HG03196 (cell line): ENCODE results near the gene RITA1.

Experiments
- ATAC-seq: cut with Tn5 transposase; IDR thresholded peaks from one replicate; pipeline ENCODE4 v1.9.1; 2021; ENCODE audit not compliant: unreplicated experiment

RITA1 gene

DNA sequence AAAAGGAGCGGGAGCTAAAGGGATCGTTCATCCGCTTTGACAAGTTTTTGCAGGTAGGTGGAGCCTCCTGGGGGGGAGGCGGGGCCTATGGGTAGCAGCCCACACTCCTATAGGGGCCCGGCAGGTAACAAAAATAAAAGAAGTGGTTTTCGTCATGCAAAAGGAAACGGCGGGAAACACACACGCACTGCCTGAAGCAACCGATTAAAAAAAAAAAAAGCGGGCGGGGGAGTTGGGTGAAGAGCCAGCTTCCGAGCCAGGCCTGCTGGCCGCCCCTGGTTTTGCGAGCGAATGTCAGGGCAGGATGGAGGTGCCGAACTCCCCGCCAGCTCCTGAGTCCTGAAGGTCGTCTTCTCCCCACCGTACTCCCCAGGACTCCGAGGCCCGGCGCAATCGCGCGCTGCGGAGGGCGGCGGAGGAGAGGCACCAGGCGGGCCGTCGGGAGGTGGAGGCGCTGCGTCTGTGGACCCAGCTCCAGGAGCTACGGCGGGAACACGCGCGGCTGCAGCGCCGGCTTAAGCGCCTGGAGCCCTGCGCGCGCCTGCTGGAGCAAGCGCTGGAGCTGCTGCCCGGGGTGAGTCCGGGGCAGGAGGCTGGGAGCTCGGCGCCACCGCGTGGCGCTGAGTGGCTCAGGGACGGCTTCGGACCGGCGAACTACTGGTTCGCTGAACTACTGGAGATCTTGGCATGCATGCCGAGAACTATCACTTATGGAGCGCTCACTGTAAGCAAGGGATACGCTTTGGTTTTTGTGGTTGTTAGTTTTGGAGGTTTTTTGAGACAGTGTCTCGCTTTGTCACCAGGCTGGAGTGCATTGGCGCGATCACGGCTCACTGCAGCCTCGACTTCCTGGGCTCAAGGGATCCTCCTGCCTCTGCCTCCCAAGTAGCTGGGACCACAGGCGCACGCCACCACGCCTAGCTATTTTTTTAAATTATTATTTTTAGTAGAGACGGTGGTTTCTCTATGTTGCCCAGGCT lies 32.4 kb upstream of the RITA1 start:
- ATAC-seq: no peak

DNA sequence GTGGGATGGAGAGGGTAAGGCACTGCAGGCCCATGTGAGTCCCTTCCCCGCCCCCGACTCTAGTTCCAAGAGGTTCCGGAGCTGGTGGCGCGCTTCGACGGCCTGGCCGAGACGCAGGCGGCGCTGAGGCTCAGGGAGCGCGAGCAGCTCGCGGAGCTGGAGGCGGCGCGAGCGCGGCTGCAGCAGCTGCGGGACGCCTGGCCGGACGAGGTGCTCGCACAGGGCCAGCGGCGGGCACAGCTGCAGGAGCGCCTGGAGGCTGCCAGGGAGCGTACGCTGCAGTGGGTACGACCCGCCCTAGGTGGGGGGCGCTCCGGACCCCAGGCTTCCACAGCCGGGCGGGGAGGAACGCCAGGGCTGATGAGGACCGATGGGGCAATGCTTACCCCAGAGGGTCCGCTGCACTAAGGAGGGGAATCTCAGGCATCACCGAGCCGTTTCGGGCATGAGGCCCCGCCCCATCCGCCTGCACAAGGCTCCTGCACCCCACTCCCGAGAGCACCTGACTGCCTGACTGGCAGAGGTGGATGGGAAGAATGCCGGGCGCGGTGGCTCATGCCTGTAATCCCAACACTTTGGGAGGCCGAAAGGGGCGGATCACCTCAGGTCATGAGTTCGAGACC lies 31.1 kb upstream of the RITA1 start:
- no peak for ATAC-seq

DNA sequence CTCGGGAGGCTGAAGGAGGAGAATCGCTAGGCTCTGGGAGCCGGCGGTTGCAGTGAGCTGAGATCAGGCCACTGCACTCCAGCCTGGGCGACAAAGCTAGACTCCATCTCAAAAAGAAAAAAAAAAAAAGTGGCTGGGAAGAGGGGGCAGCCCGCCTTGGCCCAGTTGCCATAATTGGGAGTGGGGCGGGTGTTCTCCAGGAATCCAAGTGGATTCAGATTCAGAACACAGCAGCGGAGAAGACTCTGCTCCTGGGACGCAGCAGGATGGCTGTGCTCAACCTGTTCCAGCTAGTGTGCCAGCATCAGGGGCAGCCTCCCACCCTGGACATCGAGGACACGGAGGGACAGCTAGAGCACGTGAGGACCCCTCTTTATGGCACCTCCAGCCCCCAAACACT lies 30.5 kb upstream of the RITA1 start:
- ATAC-seq: no peak

DNA sequence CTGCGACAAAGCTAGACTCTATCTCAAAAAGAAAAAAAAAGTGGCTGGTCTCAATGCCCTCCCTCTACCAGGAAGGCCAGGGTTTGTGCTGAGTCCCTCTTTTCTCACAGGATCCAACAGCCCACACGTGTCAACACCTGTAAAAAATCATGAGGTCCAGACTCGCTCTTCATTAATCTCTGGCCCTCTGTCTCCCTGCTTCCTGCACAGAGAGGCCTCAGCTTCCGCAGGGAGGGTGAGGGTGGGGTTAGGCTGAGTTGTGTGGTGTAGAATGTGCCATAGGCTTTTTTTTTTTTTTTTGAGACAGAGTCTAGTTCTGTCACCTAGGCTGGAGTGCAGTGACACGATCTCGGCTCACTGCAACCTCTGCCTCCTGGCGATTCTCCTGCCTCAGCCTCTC lies 29.9 kb upstream of the RITA1 start:
- ATAC-seq: no peak

DNA sequence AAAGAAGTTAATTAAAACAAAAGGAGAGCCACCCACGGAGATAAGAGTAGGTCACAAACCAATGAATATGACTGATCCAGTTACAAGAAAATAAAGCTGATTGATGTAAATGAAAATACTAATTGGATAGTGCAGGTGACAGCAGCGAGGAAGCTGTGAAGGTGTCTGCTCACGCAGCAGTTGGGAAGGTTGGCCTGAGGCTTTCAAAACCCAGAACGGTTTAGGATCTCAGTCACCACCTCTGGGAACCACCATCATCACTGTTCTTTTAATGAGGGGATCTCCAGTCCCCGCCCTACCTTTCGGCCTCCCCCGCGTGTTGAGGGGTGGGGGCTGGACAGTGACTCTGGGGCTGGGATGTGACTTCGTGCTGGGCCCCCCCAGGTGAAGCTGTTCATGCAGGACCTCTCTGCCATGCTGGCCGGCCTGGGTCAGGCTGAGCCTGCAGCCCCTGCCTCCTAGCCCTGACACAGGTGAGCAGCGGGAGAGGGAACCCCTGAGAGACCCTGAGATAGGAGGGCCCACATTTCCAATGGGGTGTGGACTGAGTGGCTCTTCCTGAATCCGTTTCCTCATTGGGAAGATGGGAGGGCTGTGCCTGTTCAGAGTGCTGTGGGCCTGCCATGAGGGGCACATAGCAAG lies 28.2 kb upstream of the RITA1 start:
- no peak for ATAC-seq

DNA sequence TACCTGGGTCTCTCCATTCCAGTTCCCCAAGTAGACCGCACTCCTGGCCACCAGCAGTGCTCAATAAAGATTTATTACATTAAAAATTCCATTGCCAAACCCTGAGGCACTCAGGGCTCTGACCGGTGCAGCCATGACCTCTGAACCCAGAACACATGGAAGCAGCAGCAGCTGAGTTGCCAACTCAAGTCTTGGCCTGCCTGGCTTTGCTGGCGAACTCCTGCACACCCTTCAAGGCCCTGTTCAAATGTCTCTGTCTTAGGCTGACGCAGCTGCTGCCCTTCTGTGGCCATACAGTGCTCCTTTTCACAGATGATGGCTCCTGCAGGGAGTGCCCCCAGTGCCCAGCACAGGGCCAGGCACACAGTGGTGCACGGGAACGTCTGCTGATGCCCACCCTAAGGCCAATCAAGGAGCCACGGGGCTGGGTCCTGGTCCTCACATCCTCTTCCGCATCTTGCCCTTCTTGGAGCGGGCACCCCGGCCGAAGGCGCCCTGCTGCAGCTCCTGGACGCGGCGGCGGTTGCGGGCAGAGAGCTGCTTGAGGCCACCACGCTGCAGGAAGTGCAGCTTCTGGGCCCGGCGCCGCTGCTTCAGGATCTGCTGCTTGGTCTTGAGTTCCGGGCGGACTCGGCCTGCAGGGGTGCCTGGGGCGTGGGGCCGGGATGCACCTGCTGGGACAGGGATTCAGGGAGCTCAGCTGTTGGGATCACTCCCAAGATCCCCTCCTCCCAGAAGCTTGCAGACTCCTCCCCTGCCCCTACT lies 26.9 kb upstream of the RITA1 start:
- ATAC-seq: no peak

DNA sequence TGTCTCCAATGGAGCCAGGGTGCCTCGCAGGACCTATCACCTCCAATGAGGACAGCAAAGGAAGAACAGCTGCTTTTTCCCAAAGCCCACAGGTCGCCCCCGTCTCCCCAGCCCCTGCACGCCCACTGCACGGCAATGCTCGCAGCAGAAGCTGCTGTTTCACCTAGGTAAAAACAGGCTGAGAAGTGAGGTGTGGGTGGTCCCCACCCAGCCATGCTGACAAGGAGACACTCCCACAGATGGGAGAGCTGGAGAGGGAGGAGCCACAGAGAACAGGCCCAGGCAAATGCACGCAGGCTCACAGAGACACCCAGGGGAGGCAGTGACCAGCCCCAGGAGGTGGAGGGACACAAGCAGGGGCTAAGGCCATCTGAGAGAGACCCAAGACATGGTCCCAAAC lies 25.6 kb upstream of the RITA1 start:
- ATAC-seq: no peak

DNA sequence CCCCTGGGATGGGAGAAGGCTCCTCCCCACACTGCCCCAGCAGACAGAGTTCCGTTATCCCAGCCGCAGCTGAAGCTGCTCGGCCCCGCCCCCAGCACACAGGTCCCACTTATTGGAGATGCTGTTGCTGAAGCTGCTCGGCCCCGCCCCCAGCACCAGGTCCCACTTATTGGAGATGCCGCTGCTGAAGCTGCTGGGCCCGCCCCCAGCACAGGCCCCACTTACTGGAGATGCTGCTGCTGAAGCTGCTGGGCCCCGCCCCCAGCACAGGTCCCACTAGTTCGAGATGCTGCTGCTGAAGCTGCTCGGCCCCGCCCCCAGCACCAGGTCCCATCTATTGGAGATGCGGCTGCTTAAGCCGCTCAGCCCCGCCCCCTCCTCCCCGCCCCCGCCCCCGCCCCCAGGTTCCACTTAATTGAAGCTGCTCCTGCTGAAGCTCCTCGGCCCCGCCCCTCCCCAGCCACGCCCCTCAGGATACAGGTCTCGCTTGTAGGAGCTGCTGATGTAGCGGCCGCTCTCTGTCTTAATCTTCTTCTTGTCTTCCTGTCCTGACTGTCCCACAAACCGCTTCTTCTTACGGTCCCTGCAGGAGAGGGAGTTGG lies 24.0 kb upstream of the RITA1 start:
- ATAC-seq: no peak

DNA sequence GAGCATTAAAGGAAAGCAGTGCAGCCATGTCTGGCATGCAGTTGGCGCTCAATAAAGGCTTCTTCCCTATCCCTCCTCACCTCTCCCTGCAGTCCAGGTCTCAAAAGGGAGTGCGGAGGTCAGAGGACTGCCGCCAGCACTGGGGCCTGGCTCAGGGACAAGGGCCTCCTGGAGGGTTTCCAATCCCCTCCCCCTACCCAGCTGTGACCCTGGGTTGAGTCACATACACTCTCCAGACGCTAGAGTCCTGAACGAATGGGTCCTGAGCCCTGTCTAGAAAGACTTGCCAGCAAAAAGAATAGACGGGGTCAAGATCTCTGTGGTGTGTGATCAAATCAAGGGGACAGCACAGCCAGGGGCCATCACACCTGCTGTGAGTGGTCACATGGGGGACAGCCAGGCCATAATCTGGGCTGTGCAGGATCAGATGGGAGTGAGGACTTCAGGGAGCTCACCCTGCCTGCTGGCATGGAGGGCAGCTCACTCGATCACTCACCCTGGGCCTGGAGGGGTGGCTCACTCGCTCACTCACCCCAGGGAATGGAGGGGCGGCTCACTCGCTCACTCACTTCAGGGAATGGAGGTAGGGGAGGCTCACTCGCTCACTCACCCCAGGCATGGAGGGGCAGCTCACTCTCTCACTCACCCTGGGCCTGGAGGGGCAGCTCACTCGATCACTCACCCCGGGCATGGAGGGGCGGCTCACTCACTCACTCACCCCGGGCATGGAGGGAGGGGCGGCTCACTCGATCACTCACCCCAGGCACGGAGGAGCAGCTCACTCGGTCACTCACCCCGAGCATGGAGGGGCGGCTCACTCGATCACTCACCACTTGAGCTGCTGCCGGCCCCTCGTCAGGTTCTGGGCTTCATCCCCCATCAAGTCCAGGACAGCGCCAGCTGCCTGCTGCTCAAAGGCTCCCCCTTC lies 23.2 kb upstream of the RITA1 start:
- no peak for ATAC-seq

DNA sequence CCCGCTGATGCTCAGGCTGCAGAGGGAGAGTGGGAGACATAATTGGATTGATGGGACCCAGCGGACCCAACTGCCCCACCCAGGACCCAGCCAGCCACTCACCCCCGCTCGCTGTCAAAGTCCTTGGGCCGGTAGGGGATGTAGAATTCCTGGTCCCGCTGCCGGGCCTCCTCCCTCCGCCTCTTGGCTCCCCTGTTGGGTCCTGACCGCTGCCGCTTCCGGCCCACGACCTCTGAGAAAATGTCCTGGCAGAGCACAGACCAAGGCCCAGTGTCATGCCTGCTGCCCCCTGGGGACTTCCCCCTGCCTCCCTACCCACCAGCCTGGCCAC lies 22.5 kb upstream of the RITA1 start:
- ATAC-seq: no peak

DNA sequence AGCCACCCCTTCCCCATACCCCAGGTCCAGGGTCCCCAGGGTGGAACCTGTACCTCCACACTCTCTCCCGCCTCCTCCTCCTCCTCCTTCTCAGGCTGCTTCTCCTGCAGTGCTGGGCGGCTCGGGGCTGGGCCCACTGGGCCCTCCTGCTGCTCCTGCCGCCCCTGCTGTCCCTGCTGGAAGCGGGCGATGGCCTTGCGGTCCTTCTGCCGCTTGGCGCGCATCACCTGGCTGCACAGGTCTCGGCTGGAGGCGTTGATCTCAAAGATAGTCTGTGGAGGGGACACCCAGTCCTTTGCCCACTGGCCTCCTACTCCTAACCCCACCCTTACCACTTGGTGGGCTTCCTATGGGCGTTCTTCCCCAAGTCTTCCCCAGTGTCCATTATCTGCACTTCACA lies 21.5 kb upstream of the RITA1 start:
- ATAC-seq: no peak

DNA sequence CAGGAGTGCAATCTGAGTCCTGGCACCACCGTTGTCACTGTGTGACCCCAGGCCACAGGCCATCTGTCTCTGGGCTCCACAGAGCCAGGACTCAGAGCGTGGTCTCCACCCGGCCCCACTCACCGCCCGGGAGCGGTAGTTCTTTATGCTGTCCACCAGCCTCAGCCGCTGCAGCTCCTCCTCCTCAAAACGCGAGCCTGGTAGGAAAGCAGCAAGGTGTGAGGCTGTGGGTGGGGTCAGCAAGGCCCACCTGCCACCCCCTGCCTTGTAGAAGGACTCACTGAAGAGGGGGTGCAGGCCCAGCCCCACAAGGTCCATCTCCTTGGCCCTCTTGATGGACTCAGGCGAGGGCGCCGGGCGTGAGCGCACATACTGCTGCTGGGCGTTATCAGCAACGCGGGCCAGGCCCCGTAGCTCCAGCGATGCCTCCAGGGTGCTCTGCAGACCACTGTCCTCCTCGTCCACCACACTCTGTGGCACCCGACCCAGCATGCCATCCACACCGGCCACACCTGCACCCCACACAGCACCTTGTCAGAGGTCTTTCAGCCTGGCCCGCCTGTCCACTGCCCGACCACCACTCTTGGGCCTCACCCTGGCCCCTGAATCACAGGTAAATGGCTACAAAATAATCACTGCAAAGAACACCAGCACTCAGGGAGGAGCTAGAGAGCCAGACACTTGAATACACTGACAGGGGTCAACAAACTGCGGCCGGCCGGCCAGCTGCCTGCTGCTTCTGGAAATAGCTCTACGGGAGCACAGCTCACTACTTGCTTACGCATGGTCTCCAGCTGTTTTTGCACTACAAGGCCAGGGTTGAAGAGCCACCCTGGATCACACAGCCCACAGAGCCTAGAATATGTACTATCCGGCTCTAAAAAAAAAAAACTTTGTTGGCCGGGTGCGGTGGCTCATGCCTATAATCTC lies 19.7 kb upstream of the RITA1 start:
- ATAC-seq: no peak

DNA sequence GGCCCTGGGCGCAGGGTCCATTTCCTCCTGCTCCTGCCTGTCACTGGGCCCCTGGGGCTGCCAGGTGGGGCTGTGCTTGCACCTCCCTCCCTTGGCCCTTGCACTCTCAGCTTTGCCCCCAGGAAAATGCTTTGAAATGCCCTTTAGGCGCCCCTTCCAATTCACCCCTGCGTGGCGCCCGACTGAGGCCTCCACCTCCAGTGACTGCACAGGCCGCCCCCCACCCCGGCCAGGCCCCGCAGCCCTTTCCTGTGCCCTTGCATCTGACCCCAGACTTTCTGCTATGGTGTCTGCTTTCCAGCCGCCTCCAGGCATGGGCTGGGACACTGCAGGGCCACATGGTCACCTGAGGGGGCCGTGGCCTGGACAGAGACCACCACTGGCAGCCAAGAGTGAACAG lies 17.7 kb upstream of the RITA1 start:
- ATAC-seq: no peak

DNA sequence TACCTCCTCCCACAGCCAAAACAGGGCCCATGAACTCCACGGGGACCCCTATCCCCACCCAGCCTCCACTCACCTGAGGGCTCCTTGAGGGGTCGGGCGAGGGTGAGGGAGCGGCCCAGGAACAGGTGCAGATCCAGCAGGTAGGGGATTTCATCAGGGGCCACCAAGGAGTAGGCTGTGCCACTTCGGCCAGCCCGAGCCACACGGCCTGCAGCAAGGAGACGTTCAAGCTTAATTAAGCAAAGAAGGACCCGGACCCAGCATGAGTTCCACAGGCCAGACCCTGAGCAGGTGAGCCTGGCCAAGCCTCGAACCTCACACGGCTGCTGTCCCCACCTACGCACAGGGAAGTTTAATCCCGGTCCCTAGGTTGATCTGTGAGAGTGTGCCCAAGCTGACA lies 15.8 kb upstream of the RITA1 start:
- ATAC-seq: no peak

DNA sequence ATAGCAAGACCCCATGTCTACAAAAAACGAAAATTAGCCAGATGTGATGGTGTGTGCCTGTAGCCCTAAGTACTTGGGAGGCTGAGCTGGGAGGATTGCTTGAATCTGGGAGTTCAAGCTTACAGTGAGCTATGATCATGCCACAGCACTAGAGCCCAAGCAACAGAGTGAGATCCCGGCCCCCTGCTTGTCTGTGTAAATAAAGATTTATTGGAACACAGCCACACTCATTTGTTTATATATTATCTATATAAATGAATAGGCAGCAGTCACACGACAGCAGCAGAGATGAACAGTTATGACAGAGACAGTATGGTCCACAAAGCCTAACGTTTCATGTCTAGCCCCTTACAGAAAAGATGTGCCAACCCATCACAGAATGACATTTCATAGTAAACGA lies 15.1 kb upstream of the RITA1 start:
- ATAC-seq: no peak

DNA sequence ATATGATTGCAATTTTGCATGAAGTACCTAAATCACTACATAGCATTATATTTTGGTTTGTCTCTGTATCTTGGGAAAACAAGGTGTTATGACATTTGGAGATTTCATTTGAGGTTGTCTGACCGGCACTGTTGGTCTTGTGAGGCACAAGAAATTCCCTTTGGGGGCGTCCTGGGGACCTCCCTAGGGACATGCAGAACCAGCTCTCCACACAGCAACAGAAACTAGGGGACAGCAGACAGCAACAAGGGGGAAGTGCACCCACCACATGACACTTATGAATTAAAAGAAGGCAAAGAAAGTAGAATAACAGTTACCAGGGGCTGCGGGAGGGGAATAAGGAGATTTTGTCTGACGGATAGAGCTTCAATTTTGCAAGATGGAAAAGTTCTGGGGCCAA lies 14.6 kb upstream of the RITA1 start:
- ATAC-seq: no peak

DNA sequence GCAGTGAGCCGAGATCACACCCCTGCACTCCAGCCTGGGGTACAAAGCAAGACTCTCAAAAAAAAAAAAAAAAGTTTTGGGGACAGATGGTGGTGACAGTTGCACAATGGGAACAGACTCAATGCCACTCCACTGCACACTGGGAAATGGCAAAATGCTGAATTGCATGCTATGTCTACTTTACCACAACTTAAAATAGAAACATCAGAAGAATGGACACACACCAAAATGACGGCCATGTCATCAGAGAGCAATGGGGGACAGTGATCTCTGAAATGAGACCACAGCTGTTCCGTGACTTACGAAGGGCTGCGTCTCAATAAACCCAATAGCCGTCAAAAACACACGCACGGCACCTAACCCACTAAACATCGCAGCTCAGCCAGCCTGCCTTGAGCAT lies 14.0 kb upstream of the RITA1 start:
- ATAC-seq: no peak

DNA sequence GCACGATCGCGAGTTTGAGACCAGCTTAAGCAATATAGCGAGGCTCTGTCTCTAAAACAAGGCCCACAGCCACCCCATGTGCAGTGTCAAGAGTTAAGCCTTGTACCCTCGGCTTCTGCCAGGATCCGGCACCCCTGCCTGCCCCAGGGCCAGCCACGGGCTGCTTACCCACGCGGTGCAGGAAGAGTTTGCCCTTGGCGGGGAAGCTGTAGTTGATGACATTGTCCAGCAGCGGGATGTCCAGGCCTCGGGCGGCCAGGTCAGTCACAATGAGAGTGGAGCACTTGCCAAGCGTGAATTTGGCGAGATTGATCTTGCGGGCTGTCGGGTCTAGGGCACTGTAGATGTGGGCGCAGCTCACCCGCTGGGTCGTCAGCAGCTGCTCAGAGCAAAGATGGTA lies 13.3 kb upstream of the RITA1 start:
- ATAC-seq: no peak
